OCI-LY3 (cell line): ENCODE measurements around the gene XAGE3.
"Not testable (repeated sequence)": the region's sequence is repeated elsewhere in the genome, so short reads cannot be mapped to it uniquely, and the experiment has no call there.

Experiments used
- CTCF ChIP-seq: fragments of 200-600, 300-600 bp; sonication (generic); IDR thresholded peaks from 2 replicates; pipeline ENCODE4 v1.5.1; 2014; ENCODE audit warnings: antibody characterized with exemption, low read length, low read depth
- EZH2phosphoT487 ChIP-seq: fragments of 200-600 bp; shearing (Covaris generic); IDR thresholded peaks from 2 replicates; pipeline ENCODE4 v1.6.1; 2018; ENCODE audit warnings: antibody characterized with exemption, mixed run types, low read depth

- TF ChIP-seq CTCF, EZH2phosphoT487: not testable (repeated sequence)
Observed at GRCh38 chrX:52876386-52876785, 8.5 kb upstream of the XAGE3 start.
